Measurements from ENCODE around the gene PROS1.
"Not testable (repeated sequence)": the region's sequence is repeated elsewhere in the genome, so short reads cannot be mapped to it uniquely, and the experiment has no call there.

DNA sequence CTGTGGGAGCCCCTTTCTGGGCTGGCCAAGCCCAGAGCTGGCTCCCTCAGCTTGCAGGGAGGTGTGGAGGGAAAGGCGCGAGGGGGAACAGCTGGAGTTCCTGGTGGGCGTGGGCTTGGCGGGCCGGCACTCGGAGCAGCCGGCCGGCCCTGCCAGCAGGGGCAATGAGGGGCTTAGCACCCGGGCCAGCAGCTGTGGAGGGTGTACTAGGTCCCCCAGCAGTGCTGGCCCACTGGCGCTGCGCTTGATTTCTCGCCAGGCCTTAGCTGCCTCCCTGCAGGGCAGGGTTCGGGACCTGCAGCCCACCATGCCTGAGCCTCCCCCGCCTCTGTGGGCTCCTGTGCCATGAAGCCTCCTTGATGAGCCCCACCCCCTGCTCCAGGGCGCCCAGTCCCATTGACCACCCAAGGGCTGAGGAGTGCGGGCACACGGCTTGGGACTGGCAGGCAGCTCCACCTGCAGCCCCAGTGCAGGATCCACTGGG lies 56.1 kb downstream of the PROS1 start:
- not testable (repeated sequence) for TF ChIP-seq CTCF (conservative IDR thresholded peaks at IDR 0.05 in 1 of 2, IDR thresholded peaks at IDR 0.05 in 1 of 2; ENCODE audit: low read depth in 1 of 2, low read length in 2 of 2); EZH2 (IDR thresholded peaks at IDR 0.05; ENCODE audit: low read length, missing control alignments)

Data from fibroblast of lung (primary cell).